Testis (tissue), 3 donors: ENCODE data around the gene TECTA. TPM values are rescaled to one million over a fixed set of nuclear protein-coding genes. Genes with fewer than 3 reads are reported as not detected.

Source experiments
- DNase-seq: peaks from one replicate; pipeline ENCODE4 v3.0.0-alpha.2; 2019
- H3K27ac ChIP-seq, 2 donors: fragments of 200-600 bp; sonication (generic); one replicate each; pipeline ENCODE4 v1.5.1; 2019
- H3K27me3 ChIP-seq: fragments of 200-600 bp; sonication (generic); one replicate; pipeline ENCODE4 v1.5.1; 2019
- H3K36me3 ChIP-seq: fragments of 200-600 bp; sonication (generic); one replicate; pipeline ENCODE4 v1.5.1; 2017; ENCODE audit warnings: low read depth; ENCODE audit errors: missing control alignments
- H3K4me1 ChIP-seq: fragments of 200-600 bp; sonication (generic); one replicate; pipeline ENCODE4 v1.5.1; 2019
- H3K4me3 ChIP-seq, 2 donors: fragments of 200-600 bp; sonication (generic); one replicate each; pipeline ENCODE4 v1.5.1; 2017 to 2019
- H3K9me3 ChIP-seq: fragments of 200-600 bp; sonication (generic); one replicate; pipeline ENCODE4 v1.5.1; 2017
- CTCF ChIP-seq, 3 experiments: fragments of 450-650 bp in 2 of 3; fragments of 200-600 bp in 1 of 3; sonication (generic) in 1 of 3; IDR thresholded peaks; one replicate each; pipeline ENCODE4 v1.5.1; 2016 to 2019; ENCODE audit warnings: antibody characterized with exemption in 3 of 3, mild to moderate bottlenecking in 2 of 3, moderate library complexity in 1 of 3
- POLR2A ChIP-seq: fragments of 450-650 bp; IDR thresholded peaks from one replicate; pipeline ENCODE4 v1.6.1; 2017; ENCODE audit warnings: antibody characterized with exemption, mild to moderate bottlenecking, moderate library complexity
- WGBS, 2 donors: methylation state at CpG; one replicate each; pipeline ENCODE4 v1.1.5; 2018; 5-methylcytosine and 5-hydroxymethylcytosine counted together
- intact Hi-C: fragments of 100-400 bp; cut with DNase I; formaldehyde crosslinking; loops from one replicate; pipeline ENCODE4 v1.15.1; 2023; ENCODE audit warnings: low total_unique reads
- polyA plus RNA-seq: library from polyadenylated mRNA; stranded (reverse); fragments of 350-450 nt; fragmentation: Illumina TruSeq; extraction: RNeasy Lipid Tissue Mini Kit (QIAGEN cat#74804); gene quantifications from one replicate; pipeline ENCODE4 v1.2.3, GENCODE V29; 2014; ENCODE audit warnings: low read depth, low replicate concordance; ENCODE audit not compliant: insufficient read depth
- total RNA-seq, 2 donors: library from RNA; depleted of rRNA; stranded (reverse); fragments of >200 nt; gene quantifications; one replicate each; pipeline ENCODE4 v1.2.3, GENCODE V29; 2016

TECTA gene
- total and polyA plus RNA-seq, 3 donors from 2014 or later: 2.5 to 4.6 (median 3.1) TPM

- H3K27ac ChIP-seq: no peak overlapping the region
- TF ChIP-seq POLR2A (no peak), CTCF (IDR thresholded peaks at IDR 0.05) (no peak)
- peaks cover 22% of the 10 kb centered on the region for H3K4me1 ChIP-seq
- no peaks in the 10 kb centered on the region for H3K27me3 ChIP-seq
- intact Hi-C loops: loop anchor here (10.0 kb wide), 2 partner anchors 81 to 591 kb away; partner anchors contain the start of genes GRIK4 and TBCEL
- H3K4me3 ChIP-seq: no peak overlapping the region
- H3K36me3 ChIP-seq: no peaks in the 10 kb centered on the region
- no peak for DNase-seq
- H3K9me3 ChIP-seq: no peaks in the 10 kb centered on the region
- 46 to 49% methylated on average over 6 of the region's 6 CpGs for WGBS, 2 donors
Observed at GRCh38 chr11:121105481-121106195, 4.6 kb downstream of the TECTA start.

GRCh38 chr11:121106812-121107211, 5.8 kb downstream of the TECTA start:
- no peak for DNase-seq
- Histone ChIP-seq H3K4me1 (peaks cover 22% of the 10 kb centered on the region), H3K27me3 (no peaks in the 10 kb centered on the region), H3K36me3 (no peaks in the 10 kb centered on the region), H3K4me3 (no peak overlapping the region), H3K9me3 (no peaks in the 10 kb centered on the region), H3K27ac (no peak overlapping the region)
- intact Hi-C loops: loop anchor here (10.0 kb wide), 2 partner anchors 82 to 592 kb away; partner anchors contain the start of genes GRIK4 and TBCEL
- 77 to 94% methylated on average over 5 of the region's 5 CpGs for WGBS, 2 donors
- TF ChIP-seq CTCF (IDR thresholded peaks at IDR 0.05) (no peak), POLR2A (no peak)

- no peaks in the 10 kb centered on the region for H3K36me3 ChIP-seq
- H3K4me1 ChIP-seq: peaks cover 29% of the 10 kb centered on the region
- no peaks in the 10 kb centered on the region for H3K9me3 ChIP-seq
- H3K27ac ChIP-seq: no peak overlapping the region
- WGBS, 2 donors: 56 to 100% methylated on average over 1 of the region's 1 CpG
- intact Hi-C loops: loop anchor here (10.0 kb wide), 2 partner anchors 84 to 594 kb away; partner anchors contain the start of genes GRIK4 and TBCEL
- H3K27me3 ChIP-seq: no peaks in the 10 kb centered on the region
- no peak overlapping the region for H3K4me3 ChIP-seq
- no peak for TF ChIP-seq CTCF (IDR thresholded peaks at IDR 0.05)
- no peak for TF ChIP-seq POLR2A
- no peak for DNase-seq
Observed at GRCh38 chr11:121108413-121108812, 7.4 kb downstream of the TECTA start.

- DNase-seq: no peak
- H3K27me3 ChIP-seq: no peaks in the 10 kb centered on the region
- intact Hi-C loops: loop anchor here (10.0 kb wide), 2 partner anchors 85 to 595 kb away; partner anchors contain the start of genes GRIK4 and TBCEL
- no peak overlapping the region for H3K4me3 ChIP-seq
- H3K27ac ChIP-seq: no peak overlapping the region
- no peaks in the 10 kb centered on the region for H3K9me3 ChIP-seq
- H3K4me1 ChIP-seq: peaks cover 22% of the 10 kb centered on the region
- H3K36me3 ChIP-seq: no peaks in the 10 kb centered on the region
- TF ChIP-seq CTCF (IDR thresholded peaks at IDR 0.05) (no peak), POLR2A (no peak)
- 76 to 78% methylated on average over 2 of the region's 2 CpGs for WGBS, 2 donors
Observed at GRCh38 chr11:121109471-121109870, 8.4 kb downstream of the TECTA start.
